K562 (cell line): ENCODE results near the gene NDOR1. TPM values are rescaled to one million over a fixed set of nuclear protein-coding genes. Genes with fewer than 3 reads are reported as not detected.

Experiments
- EGR1 ChIP-seq: fragments of 450-650 bp; conservative IDR thresholded peaks from 2 replicates; pipeline ENCODE4 v1.6.1; 2017; ENCODE audit warnings: mild to moderate bottlenecking
- ETS1 ChIP-seq: conservative IDR thresholded peaks from 2 replicates; pipeline ENCODE4 v1.6.1; 2011; ENCODE audit warnings: low read depth, mild to moderate bottlenecking, low read length; ENCODE audit not compliant: control insufficient read depth
- GATAD2A ChIP-seq: fragments of 450-650 bp; IDR thresholded peaks from 2 replicates; pipeline ENCODE4 v1.6.1; 2017
- HMGN3 ChIP-seq: IDR thresholded peaks from 2 replicates; pipeline ENCODE4 v1.6.1; 2011; ENCODE audit warnings: borderline replicate concordance, low read depth, mild to moderate bottlenecking, mixed read lengths, low read length; ENCODE audit not compliant: insufficient read length; ENCODE audit errors: extremely low read depth
- OTX1 ChIP-seq: fragments of 450-650 bp; formaldehyde crosslinking; IDR thresholded peaks from 2 replicates; pipeline ENCODE4 v1.4.0; 2022; ENCODE audit warnings: mild to moderate bottlenecking
- POLR2G ChIP-seq: fragments of 200-400 bp; formaldehyde crosslinking; IDR thresholded peaks from 2 replicates; pipeline ENCODE4 v1.6.1; 2017; ENCODE audit warnings: low read depth, mild to moderate bottlenecking, antibody characterized with exemption, low read length, moderate library complexity
- PRPF4 ChIP-seq: fragments of 200-400 bp; formaldehyde crosslinking; IDR thresholded peaks from one replicate; pipeline ENCODE4 v1.6.1; 2017; ENCODE audit warnings: low read length, low read depth, mild to moderate bottlenecking; ENCODE audit not compliant: insufficient read depth, poor library complexity, severe bottlenecking
- PTBP1 ChIP-seq: fragments of 200-400 bp; formaldehyde crosslinking; IDR thresholded peaks from 2 replicates; pipeline ENCODE4 v1.6.1; 2017; ENCODE audit warnings: low read depth, low read length
- SMAD3 ChIP-seq: fragments of 450-650 bp; formaldehyde crosslinking; conservative IDR thresholded peaks from 2 replicates; pipeline ENCODE4 v1.4.0; 2020; ENCODE audit warnings: mild to moderate bottlenecking
- SPI1 ChIP-seq: IDR thresholded peaks from 2 replicates; pipeline ENCODE4 v1.6.1; 2011; ENCODE audit warnings: low read depth, low read length, control low read depth, borderline replicate concordance
- SRSF9 ChIP-seq: fragments of 200-400 bp; formaldehyde crosslinking; IDR thresholded peaks from 2 replicates; pipeline ENCODE4 v1.6.1; 2017; ENCODE audit warnings: low read depth, low read length, borderline replicate concordance
- TAF9B ChIP-seq: fragments of 450-650 bp; IDR thresholded peaks from 2 replicates; pipeline ENCODE4 v1.6.1; 2018; ENCODE audit warnings: mild to moderate bottlenecking; ENCODE audit not compliant: partially characterized antibody
- ZBTB12 ChIP-seq: fragments of 250-450 bp; sonication (Bioruptor Pico); IDR thresholded peaks from 2 replicates; pipeline ENCODE4 v1.4.0; 2020
- ZNF253 ChIP-seq: fragments of 250-450 bp; sonication (Bioruptor Pico); conservative IDR thresholded peaks from 2 replicates; pipeline ENCODE4 v1.6.1; 2021; ENCODE audit warnings: mild to moderate bottlenecking
- ZNF324 ChIP-seq: fragments of 250-450 bp; sonication (Bioruptor Pico); IDR thresholded peaks from 2 replicates; pipeline ENCODE4 v1.4.0; 2020; ENCODE audit warnings: mild to moderate bottlenecking
- ZNF551 ChIP-seq: fragments of 250-450 bp; sonication (Bioruptor Pico); IDR thresholded peaks from 2 replicates; pipeline ENCODE4 v1.5.0; 2021; ENCODE audit warnings: mild to moderate bottlenecking, moderate library complexity
- ZNF699 ChIP-seq: fragments of 250-450 bp; sonication (Bioruptor Pico); IDR thresholded peaks from 2 replicates; pipeline ENCODE4 v1.8.0; 2021; ENCODE audit warnings: mild to moderate bottlenecking, moderate library complexity; ENCODE audit not compliant: insufficient replicate concordance
- polyA plus RNA-seq, 8 experiments: library from polyadenylated mRNA; depleted of rRNA in 4 of 8; stranded (reverse) in 5 of 8; unstranded in 3 of 8; fragments of >200 nt; fragmentation: Nextera tagmentation in 2 of 8; fragmentation: Illumina TruSeq in 1 of 8; extraction: Ambion mirVana in 2 of 8; extraction: Trizol in 1 of 8; gene quantifications; 2 replicates each; pipeline versions ENCODE4 v1.2.1 to v1.2.3, GENCODE V29; 2011 to 2014; ENCODE audit warnings: inconsistent platforms in 1 of 8, missing spikeins in 1 of 8
- total RNA-seq, 7 experiments: library from RNA; depleted of rRNA in 6 of 7; stranded (reverse); fragments of >200 nt in 6 of 7; fragmentation: Illumina TruSeq in 2 of 7; extraction: Trizol in 2 of 7; gene quantifications; 2 replicates each; pipeline versions ENCODE4 v1.2.1 to v1.2.3, GENCODE V29; 2011 to 2021; ENCODE audit warnings: low replicate concordance in 1 of 7
- TF ChIP-seq, protein P1 (sequence below): fragments of 250-450 bp; sonication (Bioruptor Pico); IDR thresholded peaks from 2 replicates; pipeline ENCODE4 v1.8.0; 2021; ENCODE audit warnings: moderate library complexity, mild to moderate bottlenecking, inconsistent platforms
- TF ChIP-seq, protein P2 (sequence below): IDR thresholded peaks from 2 replicates; pipeline ENCODE4 v1.6.1; 2014; ENCODE audit warnings: antibody characterized with exemption
- TF ChIP-seq, protein P3 (sequence below): fragments of 450-650 bp; IDR thresholded peaks from 2 replicates; pipeline ENCODE4 v1.6.1; 2014; ENCODE audit warnings: low read depth, mild to moderate bottlenecking, moderate library complexity, borderline replicate concordance

Gene NDOR1
- total and polyA plus RNA-seq, 9 of the 15 experiments (the other 6 are each of a cell fraction or from before 2014, with no cell fraction given), result 0.06 to 36.9 (median 6.9) TPM

GRCh38 chr9:137244486-137245449 is 39.3 kb downstream of the NDOR1 start (continued):
- no peak for TF ChIP-seq ZNF324 (CRISPR knock-in tag)
- no peak for TF ChIP-seq TAF9B
- TF ChIP-seq SPI1, result peak; percentile 28; the same call in 1 of the 2 replicates
- no peak for TF ChIP-seq EGR1
- TF ChIP-seq OTX1 (CRISPR knock-in tag), result no peak
- TF ChIP-seq ZNF253, result no peak
- TF ChIP-seq PTBP1, result 0 out of 2 replicates have a peak, but pooled peaks have one; percentile 23
- TF ChIP-seq SRSF9, result no peak
- TF ChIP-seq, protein P1, sequence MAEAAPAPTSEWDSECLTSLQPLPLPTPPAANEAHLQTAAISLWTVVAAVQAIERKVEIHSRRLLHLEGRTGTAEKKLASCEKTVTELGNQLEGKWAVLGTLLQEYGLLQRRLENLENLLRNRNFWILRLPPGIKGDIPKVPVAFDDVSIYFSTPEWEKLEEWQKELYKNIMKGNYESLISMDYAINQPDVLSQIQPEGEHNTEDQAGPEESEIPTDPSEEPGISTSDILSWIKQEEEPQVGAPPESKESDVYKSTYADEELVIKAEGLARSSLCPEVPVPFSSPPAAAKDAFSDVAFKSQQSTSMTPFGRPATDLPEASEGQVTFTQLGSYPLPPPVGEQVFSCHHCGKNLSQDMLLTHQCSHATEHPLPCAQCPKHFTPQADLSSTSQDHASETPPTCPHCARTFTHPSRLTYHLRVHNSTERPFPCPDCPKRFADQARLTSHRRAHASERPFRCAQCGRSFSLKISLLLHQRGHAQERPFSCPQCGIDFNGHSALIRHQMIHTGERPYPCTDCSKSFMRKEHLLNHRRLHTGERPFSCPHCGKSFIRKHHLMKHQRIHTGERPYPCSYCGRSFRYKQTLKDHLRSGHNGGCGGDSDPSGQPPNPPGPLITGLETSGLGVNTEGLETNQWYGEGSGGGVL (CRISPR knock-in tag), result no peak
- TF ChIP-seq ZBTB12, result no peak
- no peak for TF ChIP-seq GATAD2A
- TF ChIP-seq, protein P2, sequence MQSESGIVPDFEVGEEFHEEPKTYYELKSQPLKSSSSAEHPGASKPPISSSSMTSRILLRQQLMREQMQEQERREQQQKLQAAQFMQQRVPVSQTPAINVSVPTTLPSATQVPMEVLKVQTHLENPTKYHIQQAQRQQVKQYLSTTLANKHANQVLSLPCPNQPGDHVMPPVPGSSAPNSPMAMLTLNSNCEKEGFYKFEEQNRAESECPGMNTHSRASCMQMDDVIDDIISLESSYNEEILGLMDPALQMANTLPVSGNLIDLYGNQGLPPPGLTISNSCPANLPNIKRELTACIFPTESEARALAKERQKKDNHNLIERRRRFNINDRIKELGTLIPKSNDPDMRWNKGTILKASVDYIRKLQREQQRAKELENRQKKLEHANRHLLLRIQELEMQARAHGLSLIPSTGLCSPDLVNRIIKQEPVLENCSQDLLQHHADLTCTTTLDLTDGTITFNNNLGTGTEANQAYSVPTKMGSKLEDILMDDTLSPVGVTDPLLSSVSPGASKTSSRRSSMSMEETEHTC, result no peak
- TF ChIP-seq HMGN3, result peak; percentile 4
- no peak for TF ChIP-seq PRPF4
- peak; percentile 88 for TF ChIP-seq POLR2G
- TF ChIP-seq ETS1, result no peak
- no peak for TF ChIP-seq SMAD3
- no peak for TF ChIP-seq ZNF551 (CRISPR knock-in tag)
- TF ChIP-seq, protein P3, sequence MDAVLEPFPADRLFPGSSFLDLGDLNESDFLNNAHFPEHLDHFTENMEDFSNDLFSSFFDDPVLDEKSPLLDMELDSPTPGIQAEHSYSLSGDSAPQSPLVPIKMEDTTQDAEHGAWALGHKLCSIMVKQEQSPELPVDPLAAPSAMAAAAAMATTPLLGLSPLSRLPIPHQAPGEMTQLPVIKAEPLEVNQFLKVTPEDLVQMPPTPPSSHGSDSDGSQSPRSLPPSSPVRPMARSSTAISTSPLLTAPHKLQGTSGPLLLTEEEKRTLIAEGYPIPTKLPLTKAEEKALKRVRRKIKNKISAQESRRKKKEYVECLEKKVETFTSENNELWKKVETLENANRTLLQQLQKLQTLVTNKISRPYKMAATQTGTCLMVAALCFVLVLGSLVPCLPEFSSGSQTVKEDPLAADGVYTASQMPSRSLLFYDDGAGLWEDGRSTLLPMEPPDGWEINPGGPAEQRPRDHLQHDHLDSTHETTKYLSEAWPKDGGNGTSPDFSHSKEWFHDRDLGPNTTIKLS, result no peak
- TF ChIP-seq ZNF699 (CRISPR knock-in tag), result no peak
